ENCODE results near the gene MYOM3.

Gene MYOM3
- long read RNA-seq, donor 1 = 0 reads
- long read RNA-seq, donor 2 = 0 reads
- long read RNA-seq, donor 3 = 0 reads
- long read RNA-seq, donor 4 = 0 reads
- long read RNA-seq, donor 5 = 0 reads
- long read RNA-seq, donor 6, partial matches to known transcripts = 13 of 13 reads
- long read RNA-seq, donor 6, other reads (novel, unspliced or antisense) = 0 of 13 reads
- long read RNA-seq, donor 7 = 0 reads
- long read RNA-seq, donor 8 = 0 reads

DNA sequence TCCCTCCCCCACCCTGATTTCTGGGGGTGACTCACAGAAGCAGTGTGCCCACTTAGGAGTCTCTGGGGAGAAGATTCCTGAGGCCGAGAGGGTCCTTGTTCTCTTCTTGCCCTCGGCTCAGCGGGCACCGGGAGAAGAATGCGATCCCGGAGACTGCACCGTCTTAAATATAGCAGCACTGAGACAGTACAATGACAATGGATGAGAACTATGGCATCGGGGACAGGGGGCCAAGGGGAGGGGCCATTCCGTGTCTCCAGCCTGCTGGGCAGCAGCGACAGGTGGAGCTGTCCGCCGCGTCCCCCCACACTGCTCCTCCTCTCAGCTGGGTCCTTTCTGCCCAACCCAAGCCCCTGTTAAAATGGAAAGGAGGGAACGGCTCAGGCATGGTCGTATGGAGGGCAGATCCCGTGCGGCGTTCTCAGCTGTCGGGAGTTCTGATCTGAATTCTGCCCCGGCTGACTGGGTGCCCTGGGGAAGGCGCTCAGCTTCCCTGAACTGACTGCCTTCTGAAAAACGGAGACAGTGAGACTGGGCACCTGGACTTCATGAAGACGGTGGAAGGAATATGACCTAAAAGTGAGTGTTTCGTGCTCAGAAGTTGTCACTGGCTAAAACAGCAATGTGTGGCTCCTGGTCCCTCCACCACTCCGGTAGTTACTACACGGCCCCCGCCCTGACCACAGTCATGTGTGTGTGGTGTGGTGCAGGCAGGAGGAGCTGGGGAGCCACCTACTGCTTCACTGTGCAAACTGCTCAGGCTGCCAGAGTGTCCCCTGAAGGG is at the start of gene MYOM3:
MYOM3 (minus strand) TSS at position 140 of the 784 bp plus-strand sequence. CDS start 3,499 bp downstream, outside the sequence.
- DNase-seq = peak; percentile 76

DNA sequence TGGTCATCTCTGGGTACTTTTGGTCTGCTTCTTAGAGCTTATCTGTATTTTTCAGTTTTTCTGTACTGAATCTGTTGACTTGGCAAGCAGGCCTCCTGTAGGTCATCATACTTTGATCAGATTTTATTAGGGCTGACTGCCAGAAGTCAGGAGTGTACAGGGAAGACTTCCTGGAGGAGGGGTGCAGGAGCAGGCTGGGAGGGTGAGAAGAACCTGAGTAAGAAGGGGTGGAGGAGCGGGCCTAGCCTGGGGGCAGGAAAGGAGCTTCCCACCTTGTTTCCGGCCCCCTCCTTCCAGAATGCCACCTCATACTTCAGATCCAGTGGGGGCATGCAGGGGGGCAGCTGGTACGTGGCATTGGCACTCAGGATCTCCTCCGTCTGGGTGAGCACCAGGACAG is 49.3 kb upstream of the MYOM3 start:
- DNase-seq = no peak

DNA sequence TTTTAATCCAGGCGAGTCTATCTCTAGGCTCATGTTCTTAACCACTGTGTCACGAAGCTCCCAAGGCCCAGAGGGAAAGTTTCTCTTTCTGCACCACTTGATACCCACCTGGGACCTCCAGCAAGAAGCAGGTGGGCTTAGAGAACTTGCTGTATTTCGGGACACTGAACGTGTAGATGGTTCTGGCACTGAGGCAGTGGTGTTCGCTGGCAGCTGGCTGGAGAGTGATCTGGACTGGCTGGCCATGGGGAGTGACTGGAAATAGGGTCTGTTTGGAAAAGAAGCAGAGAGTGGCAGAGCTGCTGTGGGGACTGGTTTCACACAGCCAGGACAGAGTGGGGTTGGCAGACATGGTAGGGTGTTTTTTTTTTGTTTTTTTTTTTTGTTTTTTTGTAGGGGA is 47.4 kb upstream of the MYOM3 start:
- DNase-seq = no peak

DNA sequence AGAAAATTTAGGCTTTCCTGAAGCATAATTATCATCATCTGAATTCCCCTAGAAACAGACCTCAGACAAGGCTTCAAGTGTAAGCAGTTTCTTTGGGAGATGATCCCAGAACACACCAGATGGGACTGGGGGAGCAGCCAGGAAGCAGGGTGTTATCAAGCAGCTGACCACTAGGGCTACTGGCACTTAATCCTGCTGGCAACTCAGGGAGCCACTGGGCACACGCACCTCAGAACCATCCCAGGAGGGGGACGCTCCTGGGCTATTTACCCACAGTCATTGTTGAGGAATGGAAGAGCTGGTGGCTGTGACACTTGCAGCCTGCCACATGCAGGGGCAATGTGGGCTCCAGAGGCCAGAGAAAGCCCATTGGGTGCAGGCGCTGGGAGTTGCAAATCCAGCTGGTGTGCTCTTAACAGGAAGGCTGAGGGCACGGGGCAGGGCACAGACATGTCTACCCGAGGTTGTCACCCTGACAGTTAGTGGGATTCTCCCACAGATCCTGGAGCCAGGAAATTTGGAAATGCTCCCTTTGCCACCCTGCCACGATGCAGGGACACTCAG is 46.1 kb upstream of the MYOM3 start:
- no peak for DNase-seq

DNA sequence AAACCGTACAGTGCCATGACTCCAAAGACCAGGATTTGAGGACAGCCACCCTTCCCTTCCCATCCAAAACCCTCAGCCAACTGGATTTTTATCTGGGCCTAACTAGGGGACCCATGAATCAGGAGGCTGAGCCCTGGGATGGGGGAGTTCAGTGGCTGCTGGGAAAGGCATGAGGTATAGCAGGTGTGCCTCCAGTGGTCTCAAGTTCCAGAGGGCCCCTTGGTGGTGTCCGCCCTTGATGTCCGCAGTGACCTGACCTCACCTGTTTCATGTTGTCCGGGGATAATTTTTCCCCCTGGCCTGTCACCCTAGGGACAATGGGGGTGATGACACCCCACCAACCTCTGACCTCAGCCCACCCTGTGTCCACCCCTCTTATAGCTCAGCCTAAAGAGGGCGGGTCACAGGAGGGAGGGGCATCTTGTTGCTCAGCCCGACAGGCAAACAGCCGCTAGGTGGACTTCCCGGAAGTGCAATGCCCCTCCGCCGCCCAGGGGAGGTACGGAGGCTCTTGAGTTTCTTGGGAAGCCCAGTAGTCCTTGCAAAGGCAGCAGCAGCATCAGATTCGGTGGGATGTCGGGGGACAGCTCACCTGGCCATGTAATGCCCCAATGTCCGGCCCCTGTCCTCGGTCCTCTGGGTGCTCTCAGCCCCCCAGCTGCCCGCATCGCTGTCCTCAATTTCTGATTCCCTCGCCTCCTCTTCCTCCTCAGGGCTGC is 44.8 kb upstream of the MYOM3 start:
- DNase-seq = no peak

DNA sequence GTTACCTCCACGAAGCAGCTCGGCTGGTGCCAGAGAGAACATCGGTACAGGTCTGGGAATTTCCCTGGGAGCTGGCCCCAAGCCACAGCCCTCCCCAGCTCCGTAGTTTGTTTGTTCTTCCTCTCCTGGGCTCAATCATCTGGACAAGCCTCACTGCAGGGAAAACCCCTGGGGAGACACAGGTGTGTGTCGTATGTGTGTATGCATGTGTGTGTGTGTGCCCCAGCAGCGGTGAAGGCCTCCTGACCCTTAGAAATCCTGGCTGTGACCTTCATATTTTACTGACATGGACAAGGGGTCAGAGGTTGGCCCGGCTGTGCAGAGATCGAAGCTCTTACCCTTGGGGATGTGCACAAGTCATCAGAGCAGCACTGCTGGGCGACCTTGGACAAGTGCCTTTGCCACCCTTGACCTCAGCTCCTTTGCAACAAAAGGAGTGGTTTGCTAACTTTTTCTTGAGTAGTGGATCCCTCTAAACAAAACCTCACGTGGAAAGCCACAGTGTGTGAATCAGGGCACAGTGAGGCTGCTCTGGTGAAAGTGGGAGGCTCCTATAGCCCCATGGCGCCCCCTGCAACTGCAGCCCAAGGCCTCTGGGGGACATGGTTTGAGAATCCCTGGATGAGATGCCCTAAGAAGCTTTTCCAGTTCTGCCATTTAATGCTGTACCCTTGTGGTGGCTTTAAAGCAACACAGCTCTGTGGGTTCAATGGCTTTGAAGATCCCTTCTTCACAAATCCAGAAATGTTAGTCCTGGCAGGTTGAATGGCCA is 43.3 kb upstream of the MYOM3 start:
- no peak for DNase-seq

DNA sequence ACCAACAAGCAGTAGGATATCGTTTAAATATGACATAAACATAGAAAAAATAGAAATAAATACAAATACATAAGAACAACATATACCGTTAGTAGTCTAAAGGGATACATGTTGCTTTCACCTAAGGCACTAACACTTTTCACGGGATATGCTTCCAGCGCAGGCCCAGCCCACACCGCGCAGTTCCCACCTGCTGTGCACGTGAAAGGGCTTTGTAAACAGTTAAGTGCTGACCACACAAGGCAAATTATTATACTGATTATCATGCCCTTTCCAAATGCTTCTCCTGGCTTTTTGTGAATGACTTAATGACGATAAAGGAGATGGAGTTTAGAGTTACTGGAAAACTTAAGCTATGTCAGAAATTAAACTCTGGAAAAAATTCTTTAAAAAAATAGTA is 42.3 kb upstream of the MYOM3 start:
- DNase-seq = no peak

DNA sequence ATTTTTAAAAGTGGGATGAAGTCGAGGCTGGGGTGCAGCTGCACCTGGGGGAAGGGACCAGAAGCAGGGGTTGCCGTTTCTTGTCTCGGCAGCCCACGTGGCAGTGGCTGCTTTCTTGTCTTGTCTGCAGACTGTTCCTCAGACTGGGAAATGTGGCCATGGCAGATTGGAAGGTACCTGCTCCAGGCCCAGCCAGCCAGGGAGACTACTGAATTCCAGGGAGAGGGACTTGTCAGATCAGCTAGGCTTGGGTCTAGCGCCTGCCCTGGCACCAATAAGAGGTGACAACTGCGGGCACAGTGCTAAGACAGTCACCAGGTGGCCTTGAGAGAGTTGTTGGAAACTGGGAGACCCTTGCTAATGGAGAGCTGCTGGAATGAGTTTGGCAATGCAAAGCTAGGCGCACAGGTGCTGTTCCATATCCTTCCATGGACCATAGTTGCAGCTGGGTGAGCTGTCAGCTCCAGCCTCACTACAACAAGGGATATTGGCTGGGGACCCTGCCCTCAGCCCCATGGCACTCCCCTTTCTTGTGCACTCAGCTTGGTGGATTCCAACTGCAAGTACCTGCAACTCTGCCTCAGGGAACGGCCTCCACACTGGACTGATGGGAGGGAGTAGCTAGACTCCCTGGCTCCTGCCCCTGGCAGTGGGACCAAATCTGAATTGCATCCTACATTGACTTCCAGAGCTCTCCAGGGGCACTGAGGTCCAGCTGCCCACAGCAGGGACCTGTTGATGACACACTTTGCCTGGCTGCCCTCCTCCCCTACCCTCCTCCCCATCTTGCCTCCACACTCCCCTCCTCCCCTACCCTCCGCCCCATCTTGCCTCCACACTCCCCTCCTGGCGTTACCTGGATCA is 40.9 kb upstream of the MYOM3 start:
- no peak for DNase-seq

DNA sequence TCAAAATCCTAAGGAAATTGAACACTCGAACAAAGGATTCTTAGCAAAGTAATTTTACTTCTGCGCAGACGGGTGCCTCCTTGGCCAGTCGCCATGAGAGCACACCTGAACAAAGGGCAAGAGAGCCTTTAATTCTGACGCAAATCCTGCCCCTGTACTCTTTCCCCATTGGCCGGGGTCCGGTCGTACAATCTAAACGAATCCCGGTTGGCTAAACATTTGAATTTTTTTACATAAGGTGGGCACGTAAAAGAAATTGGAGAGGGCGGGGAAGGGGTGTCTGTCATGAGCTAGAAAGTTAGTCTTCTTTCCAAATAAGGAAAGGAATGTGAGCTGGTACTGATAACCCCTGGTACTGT is 39.2 kb upstream of the MYOM3 start:
- no peak for DNase-seq

DNA sequence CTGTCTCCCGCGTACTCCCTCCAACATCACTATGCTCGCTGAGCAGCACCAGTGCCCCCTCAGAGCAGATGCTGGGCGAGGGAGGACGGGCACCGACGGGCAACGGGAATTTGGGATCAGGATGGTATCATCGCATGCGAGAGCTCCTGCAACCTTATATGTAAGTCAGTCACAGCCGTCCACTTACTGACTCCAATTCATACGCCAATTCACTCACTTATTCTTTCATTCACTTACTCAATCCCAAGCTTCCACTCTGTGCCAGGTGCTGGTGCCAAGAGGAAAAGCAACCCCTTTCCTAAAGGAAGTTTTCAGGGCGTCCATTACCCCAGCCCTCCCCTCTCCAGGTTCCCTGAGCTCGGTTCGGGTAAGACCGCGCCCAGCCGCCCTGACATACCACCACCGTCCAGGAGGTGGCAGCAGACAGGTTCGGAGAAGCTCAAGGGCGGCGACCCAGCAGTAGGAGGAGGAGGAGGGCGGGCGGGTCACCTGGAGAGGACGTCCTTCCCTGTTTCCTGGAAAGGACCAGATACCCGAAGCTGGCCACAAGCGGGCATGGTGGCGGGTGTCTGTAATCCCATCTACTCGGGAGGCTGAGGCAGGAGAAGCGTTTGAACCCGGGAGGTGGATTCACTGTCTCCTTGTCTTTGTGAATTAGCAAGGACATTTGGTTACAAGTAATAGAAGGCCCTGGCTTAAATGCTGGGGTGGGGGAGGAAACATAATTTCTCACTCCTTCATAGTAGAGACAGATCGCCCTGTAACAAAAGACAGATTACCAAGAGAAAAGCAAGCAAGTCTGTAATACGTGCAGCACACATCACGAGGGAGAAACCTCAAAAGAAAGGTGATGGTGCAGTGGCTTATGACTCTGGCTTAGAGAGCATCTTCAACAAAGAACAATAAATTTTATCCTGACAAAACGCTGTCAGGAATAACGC is 38.6 kb upstream of the MYOM3 start:
- peak; percentile 86 for DNase-seq

DNA sequence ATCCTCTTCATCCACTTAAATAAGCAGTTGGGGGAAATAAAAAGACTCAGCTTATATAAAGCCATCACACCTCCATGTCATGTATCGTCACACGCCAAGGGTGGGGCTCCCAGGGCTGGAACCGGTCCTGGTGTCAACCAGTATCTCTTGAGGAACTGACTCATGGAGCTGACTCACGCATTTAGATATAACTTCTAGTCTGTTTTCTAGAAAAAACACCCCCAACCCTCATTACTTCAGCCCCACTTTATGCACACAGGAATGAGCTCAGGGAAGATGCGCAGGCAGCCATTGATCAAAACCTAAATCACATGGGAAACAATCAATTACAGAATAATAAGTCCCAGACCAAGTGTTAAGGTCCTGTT is 37.9 kb upstream of the MYOM3 start:
- no peak for DNase-seq

DNA sequence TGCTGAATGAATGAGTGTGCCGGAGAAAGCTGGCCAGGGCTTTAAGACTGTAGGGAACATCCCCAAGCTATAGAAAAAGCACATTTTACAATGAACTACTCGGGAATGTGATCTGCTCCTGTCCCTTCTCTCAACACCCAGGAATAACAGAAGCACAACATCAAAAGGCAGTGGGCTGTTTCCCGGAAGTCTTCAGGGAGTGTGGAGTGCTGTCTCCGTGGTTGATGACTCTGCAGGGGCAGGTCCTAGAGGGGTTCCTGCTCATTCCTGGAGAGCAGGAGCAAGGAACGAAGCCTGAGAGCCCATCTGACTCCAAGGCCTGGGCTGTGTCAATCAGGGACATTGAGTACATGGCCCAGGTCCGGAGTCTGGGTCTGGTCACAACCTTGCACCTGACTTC is 35.9 kb upstream of the MYOM3 start:
- DNase-seq = no peak

DNA sequence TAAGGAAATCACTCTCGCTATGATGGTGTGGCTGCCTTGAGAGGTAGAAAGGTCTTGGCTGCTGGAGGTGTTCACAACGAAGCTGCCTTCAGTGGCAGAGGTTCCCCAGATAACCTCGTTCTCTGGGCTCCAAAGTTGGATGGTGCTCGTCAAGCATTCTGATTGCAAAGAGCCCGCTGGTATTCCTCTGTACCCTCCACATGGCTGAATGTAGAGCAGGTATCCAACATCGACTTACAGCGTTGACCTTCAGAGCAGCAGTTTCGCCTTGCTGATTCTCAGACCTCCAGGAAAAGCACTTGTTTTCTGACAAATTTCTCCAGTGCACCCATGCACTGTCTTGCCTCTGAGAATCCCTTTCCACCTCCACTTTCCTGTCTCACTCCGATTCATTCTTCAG is 35.3 kb upstream of the MYOM3 start:
- no peak for DNase-seq

DNA sequence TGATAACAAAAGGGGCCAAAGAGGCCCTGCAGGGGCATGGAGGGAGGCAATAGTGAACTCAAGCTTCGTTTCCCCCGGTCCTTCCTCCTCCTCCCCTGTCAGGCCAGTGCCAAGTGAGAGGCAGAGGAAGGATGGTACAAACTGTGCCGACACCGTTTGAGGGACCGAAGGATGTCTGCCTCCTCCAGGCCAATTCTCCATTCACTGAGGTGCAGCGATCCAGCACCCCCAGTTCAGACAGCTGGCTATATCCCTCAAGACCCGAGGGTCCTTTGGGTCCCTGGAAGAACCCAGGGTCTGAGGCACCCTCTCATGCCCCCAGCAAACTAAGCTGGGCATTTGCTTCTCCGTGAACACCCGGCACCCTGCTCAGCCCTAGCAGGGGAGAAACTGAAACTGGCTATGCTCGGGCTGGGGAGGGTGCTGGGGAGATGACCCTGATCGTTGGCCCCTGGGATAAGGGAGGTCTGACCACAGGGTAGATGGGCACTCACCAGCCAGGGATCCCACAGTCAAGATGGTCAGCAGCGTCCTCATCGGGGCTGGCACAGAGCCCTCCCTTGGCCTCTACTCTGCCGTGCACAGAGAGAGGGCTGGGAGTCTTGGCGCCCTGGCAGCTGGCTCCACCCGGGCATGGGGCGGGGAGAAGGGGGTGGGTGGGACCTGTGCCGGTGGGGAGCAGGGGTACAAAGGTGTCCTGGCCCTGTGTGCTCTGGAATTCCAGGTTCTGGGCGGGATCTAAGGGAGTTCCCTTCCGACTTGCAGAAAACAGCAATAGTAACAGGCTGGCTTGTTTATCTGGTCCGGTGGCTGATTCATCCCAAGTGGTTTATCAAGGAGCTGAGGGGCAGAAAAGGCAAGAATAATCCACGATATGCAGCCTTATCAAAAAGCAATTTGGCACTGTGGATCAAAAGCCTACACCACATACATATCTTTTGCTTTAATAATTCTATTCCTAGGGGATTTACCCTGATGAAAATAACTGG is 30.9 kb upstream of the MYOM3 start, which contains the start of gene IL22RA1:
IL22RA1 (minus strand) TSS at position 595 of the 989 bp plus-strand sequence; CDS start at position 537, 58 bp downstream.
- no peak for DNase-seq

DNA sequence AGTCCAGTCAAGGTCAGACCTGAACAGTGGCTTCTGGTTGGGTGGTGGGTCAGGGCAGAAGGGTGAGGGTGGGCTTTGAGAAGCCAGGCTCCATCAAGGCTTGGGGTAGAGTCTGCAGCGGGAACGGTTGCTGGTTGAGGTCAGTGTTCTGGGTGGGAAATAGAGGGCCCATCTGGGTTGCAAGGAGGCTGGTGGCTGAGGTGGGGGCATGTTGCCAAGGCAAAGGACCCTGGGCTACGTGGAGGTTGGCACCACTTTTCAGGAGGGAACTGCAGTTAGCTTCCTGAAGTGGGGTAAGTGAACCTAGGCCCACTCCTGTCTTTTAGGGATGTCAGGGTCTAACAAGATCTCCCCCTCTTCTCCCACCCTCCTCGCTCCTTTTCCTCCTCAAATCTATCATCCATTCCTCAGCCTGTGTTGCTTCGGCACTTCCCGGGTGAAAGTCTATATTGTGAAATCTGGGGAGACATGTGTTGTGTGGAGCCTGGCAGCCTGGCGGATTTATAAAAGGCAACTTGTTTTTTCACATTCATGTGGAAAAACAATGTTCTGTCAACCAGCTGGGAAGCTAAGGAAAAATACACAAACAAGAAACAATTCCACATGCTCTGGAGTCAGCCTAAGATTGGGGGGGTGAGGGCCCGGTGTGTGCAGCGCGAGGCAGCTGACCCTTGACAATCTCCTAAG is 29.5 kb upstream of the MYOM3 start:
- no peak for DNase-seq

DNA sequence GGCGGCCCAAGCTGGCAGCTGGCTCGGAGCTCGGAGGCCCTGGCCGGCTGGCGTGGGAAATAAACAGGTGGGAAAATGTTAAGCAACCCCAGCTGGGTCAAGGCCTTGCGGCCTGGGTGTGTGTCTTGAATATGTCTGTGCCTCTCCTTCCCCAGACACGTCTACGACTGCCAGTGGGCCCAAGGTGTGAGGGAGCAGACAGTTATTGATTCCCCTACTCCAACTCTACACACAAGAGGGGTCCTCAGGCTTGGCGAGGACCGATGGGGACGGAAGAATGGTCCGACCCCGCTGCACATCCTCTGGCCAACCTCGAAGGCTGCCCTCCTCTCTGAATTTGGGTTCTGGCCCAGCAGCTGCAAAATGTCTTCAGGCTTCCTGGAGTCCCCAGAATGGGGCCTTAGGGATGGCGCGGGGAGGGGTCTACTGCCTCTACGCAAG is 28.8 kb upstream of the MYOM3 start:
- no peak for DNase-seq

DNA sequence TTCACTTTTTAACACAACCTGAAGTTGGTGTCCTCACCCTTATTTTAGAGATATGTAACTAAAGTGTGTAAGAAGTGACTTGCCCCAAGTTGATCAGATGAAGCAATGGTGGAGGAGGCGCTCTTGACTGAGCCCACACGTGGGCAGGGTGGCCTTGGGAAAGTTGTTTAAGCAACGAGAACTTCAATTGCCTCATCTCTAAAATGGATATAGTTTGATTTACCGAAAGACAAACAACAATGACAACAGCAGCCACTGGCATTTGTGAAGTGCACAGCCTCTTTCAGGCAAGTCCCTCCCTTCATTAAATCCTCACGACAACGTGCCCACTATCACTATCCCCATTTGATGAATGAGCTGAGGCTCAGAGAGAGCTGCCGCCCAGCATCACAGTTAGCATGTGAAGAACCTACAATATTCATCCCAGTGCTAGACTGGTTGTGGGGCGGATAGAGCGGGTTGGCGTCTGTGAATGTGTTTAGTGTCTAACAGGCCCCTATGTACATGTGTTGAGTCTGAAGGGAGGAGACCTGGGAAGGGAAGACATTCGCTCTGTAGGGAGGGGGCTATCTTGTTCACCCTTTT is 28.0 kb upstream of the MYOM3 start:
- DNase-seq = no peak

DNA sequence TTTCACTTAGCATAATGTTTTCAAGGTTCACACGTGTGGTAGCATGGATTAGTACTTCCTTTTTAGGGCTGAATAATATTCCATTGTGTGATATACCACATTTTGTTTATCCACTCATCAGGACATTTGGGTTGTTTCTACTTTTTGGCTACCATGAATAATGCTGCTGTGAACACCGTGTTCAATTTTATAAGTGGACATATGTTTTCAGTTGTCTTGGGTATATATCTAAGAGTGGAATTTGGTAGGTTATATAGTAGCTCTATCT is 27.2 kb upstream of the MYOM3 start:
- DNase-seq = no peak

All from right kidney (tissue), 9 donors.